PC-9 (cell line): ENCODE measurements around the gene JAML. TPM values are rescaled to one million over a fixed set of nuclear protein-coding genes. Genes with fewer than 3 reads are reported as not detected.

Experiments
- BruUV-seq: library from RNA; stranded (reverse); fragments of 400-500 nt; replicated peaks from 2 replicates; lab custom pipeline; 2021; lab: Mats Ljungman, UMichigan
- CTCF ChIA-PET: fragments of 300-600 bp; sonication (Branson Sonifier 250); formaldehyde crosslinking; loops from one replicate; lab custom pipeline; 2022; ENCODE audit warnings: antibody characterized with exemption; lab: Charles Lee
- POLR2A ChIA-PET: fragments of 300-600 bp; sonication (Branson Sonifier 250); formaldehyde crosslinking; loops from one replicate; lab custom pipeline; 2022; ENCODE audit warnings: antibody characterized with exemption; ENCODE audit not compliant: unreplicated experiment; lab: Charles Lee
- DNase-seq, 2 experiments: peaks; one replicate each; pipeline versions ENCODE4 v3.0.0 to v3.0.0-alpha.2; 2015 to 2022; ENCODE audit warnings: mixed read lengths in 1 of 2
- H2AFZ ChIP-seq: fragments of 200-600 bp; sonication (generic); 2 replicates; pipeline ENCODE4 v1.8.1; 2017; ENCODE audit warnings: antibody characterized with exemption
- H3F3A ChIP-seq: fragments of 200-600 bp; sonication (generic); 2 replicates; pipeline ENCODE4 v1.8.1; 2017; ENCODE audit warnings: antibody characterized with exemption, mild to moderate bottlenecking, low read depth; ENCODE audit not compliant: insufficient read depth
- H3K27ac ChIP-seq: fragments of 200-600 bp; sonication (generic); 2 replicates; pipeline ENCODE4 v1.6.1; 2016; ENCODE audit warnings: mixed run types
- H3K27me3 ChIP-seq: fragments of 200-600 bp; sonication (generic); 2 replicates; pipeline ENCODE4 v1.6.1; 2016; ENCODE audit warnings: low read depth, mixed run types; ENCODE audit not compliant: insufficient read depth
- H3K36me3 ChIP-seq: fragments of 200-600 bp; sonication (generic); 2 replicates; pipeline ENCODE4 v1.6.1; 2016; ENCODE audit warnings: low read depth, mixed run types
- H3K4me1 ChIP-seq: fragments of 200-600 bp; sonication (generic); replicated peaks from 2 replicates; pipeline ENCODE4 v1.6.1; 2016; ENCODE audit warnings: mixed run types; ENCODE audit not compliant: insufficient read depth
- H3K4me2 ChIP-seq: fragments of 200-600 bp; sonication (generic); 2 replicates; pipeline ENCODE4 v1.6.1; 2017; ENCODE audit warnings: mixed run types
- H3K4me3 ChIP-seq: fragments of 200-600 bp; sonication (generic); 2 replicates; pipeline ENCODE4 v1.6.1; 2016; ENCODE audit warnings: mixed run types
- H3K79me2 ChIP-seq: fragments of 200-600 bp; sonication (generic); 2 replicates; pipeline ENCODE4 v1.6.1; 2017; ENCODE audit warnings: low read depth, mixed run types
- H3K9me2 ChIP-seq: fragments of 200-600 bp; sonication (generic); 2 replicates; pipeline ENCODE4 v1.8.1; 2017; ENCODE audit warnings: mild to moderate bottlenecking; ENCODE audit not compliant: insufficient read depth
- H3K9me3 ChIP-seq: fragments of 200-600 bp; sonication (generic); 2 replicates; pipeline ENCODE4 v1.8.1; 2016; ENCODE audit warnings: low read depth; ENCODE audit not compliant: insufficient read depth
- H4K20me1 ChIP-seq: fragments of 200-600 bp; sonication (generic); 2 replicates; pipeline ENCODE4 v1.8.1; 2017; ENCODE audit not compliant: insufficient read depth
- EZH2 ChIP-seq: fragments of 200-600 bp; sonication (generic); IDR thresholded peaks from 2 replicates; pipeline ENCODE4 v1.8.0; 2017; ENCODE audit warnings: antibody characterized with exemption, low read depth
- intact Hi-C: fragments of 100-400 bp; cut with micrococcal nuclease; formaldehyde crosslinking; loops from one replicate; pipeline ENCODE4 v1.10.0; 2022; ENCODE audit not compliant: unreplicated experiment
- total RNA-seq: library from RNA; stranded (reverse); gene quantifications from 2 replicates; pipeline ENCODE4 v1.2.3, GENCODE V29; 2021
- TF ChIP-seq, protein P1 (sequence below): fragments of 200-600 bp; sonication (generic); conservative IDR thresholded peaks from 2 replicates; pipeline ENCODE4 v1.6.1; 2017; ENCODE audit warnings: mixed run types, antibody characterized with exemption, mild to moderate bottlenecking, moderate library complexity

JAML gene
- total RNA-seq, 1 experiment from 2014 or later, result not detected

DNA sequence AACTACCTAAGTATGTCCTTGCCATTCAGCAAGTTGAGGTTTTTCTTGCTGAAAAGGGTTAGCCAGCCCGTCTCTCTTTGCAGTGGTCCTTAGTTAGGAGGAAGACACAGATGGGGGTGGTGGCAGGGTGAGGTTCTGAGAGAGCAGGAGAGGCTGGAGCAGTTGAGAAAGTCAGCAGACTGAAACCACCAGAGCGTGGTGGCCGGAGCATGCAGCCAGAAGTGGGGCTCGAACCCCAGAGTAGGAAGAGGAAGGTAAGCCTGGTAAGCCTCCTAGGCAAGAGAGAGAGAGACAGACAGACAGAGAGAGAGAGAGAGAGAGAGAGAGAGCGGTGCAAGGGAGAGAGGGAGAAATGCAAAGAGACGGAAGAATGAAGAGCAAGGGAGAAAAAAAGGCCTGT lies 63.0 kb downstream of the JAML start:
- BruUV-seq, result no TSS peak
- Histone ChIP-seq H4K20me1 (no peaks in the 10 kb centered on the region), H3K36me3 (no peaks in the 10 kb centered on the region), H2AFZ (no peak overlapping the region), H3K9me3 (no peaks in the 10 kb centered on the region), H3K4me3 (no peak overlapping the region), H3F3A (no peaks in the 10 kb centered on the region), H3K27me3 (peaks cover 79% of the 10 kb centered on the region), H3K27ac (no peak overlapping the region), H3K9me2 (no peaks in the 10 kb centered on the region), H3K4me1 (no peaks in the 10 kb centered on the region), H3K4me2 (no peak overlapping the region), H3K79me2 (no peaks in the 10 kb centered on the region)
- ChIA-PET CTCF (no interaction called here), POLR2A (no interaction called here)
- TF ChIP-seq, protein P1, sequence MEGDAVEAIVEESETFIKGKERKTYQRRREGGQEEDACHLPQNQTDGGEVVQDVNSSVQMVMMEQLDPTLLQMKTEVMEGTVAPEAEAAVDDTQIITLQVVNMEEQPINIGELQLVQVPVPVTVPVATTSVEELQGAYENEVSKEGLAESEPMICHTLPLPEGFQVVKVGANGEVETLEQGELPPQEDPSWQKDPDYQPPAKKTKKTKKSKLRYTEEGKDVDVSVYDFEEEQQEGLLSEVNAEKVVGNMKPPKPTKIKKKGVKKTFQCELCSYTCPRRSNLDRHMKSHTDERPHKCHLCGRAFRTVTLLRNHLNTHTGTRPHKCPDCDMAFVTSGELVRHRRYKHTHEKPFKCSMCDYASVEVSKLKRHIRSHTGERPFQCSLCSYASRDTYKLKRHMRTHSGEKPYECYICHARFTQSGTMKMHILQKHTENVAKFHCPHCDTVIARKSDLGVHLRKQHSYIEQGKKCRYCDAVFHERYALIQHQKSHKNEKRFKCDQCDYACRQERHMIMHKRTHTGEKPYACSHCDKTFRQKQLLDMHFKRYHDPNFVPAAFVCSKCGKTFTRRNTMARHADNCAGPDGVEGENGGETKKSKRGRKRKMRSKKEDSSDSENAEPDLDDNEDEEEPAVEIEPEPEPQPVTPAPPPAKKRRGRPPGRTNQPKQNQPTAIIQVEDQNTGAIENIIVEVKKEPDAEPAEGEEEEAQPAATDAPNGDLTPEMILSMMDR, result no peak
- no peak for TF ChIP-seq EZH2
- DNase-seq, result no peak
- intact Hi-C loops, result no loop called here

DNA sequence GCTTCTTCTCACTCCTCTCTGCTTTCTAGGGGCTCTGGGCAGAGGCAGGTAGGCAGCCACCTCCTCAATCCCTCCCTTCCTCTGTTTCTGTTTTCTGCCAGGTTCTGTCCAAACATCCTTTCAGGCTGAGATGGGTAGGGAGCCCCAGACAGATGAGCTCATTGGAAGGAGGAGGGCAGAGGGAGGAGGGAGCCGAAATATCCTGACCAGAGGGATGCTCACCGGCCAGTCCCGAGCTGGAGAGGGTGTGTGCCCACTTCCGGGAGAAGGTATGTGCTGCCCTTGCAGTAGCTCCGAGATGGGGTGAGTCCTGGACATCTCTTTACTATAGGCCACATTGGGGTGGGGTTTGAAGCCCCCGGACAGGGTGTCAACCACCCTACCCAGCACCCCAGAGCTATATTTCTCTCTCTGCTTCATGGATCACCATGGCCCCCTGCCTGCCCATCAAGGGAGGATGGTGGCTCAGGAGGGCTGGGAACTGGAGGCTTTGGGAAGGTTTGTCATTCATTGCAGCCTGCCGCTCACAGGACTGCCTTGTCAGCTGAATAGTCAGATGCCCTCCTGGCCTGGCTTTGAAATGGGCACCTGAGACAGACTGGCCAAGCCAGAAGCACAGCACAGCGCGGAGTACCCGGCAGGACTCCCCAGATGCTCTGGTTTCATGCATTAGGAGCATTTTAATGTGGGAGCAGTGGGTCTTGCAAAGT lies 67.5 kb downstream of the JAML start:
- POLR2A ChIA-PET, result no interaction called here
- peaks cover 96% of the 10 kb centered on the region for H3K27me3 ChIP-seq
- CTCF ChIA-PET, result interaction anchor here (0.6 kb wide), 1 partner anchor 209 kb away, joined by 5 read pairs; no protein-coding TSS in a partner anchor
- TF ChIP-seq, protein P1, result no peak
- no peak for TF ChIP-seq EZH2
- no peaks in the 10 kb centered on the region for H4K20me1 ChIP-seq
- H3K4me2 ChIP-seq, result no peak overlapping the region
- DNase-seq, result no peak
- intact Hi-C loops, result no loop called here
- no peak overlapping the region for H3K4me3 ChIP-seq
- H3K9me2 ChIP-seq, result no peaks in the 10 kb centered on the region
- no peaks in the 10 kb centered on the region for H3K4me1 ChIP-seq
- no peaks in the 10 kb centered on the region for H3F3A ChIP-seq
- no peak overlapping the region for H2AFZ ChIP-seq
- H3K36me3 ChIP-seq, result no peaks in the 10 kb centered on the region
- H3K9me3 ChIP-seq, result no peaks in the 10 kb centered on the region
- H3K27ac ChIP-seq, result no peak overlapping the region
- no peaks in the 10 kb centered on the region for H3K79me2 ChIP-seq
- BruUV-seq, result no TSS peak

DNA sequence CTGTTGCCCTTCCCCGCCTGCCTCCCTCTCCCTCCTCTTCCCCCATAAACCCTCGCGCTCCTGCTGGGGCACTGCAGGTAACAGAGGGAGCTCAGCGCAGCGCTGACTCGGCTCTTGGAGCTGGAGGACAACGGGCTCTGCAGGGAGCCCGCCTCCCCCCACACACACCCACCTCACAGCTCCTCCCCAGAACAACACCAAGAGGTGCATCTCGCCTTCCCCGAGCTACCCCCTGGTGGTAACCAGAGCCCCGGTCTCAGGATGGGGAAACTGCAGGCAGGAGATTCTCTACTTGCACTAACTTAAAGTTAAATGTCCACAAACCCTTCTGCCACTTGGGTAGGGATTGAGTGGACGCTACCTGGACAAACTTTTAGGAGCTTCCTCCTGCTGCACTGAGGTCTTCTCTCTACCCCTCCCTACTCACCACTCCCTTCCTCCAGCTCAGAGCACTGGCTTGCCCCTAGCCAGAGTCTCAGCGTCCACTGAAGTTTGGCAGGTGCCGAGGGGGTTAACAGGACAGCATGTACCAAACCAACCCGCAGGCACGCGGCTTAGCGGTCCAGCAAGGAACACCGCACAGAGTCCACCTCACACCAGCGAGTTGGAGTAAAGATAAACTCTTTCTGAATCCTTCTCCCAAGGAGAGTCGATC lies 68.2 kb downstream of the JAML start:
- H4K20me1 ChIP-seq, result no peaks in the 10 kb centered on the region
- no TSS peak for BruUV-seq
- H3K9me2 ChIP-seq, result no peaks in the 10 kb centered on the region
- peaks cover 96% of the 10 kb centered on the region for H3K27me3 ChIP-seq
- no peak overlapping the region for H2AFZ ChIP-seq
- intact Hi-C loops, result no loop called here
- no peak for TF ChIP-seq EZH2
- TF ChIP-seq, protein P1, result no peak
- H3K4me3 ChIP-seq, result no peak overlapping the region
- H3K4me1 ChIP-seq, result no peaks in the 10 kb centered on the region; the same call in 1 of the 2 replicates
- no peaks in the 10 kb centered on the region for H3K9me3 ChIP-seq
- no peak overlapping the region for H3K27ac ChIP-seq
- peak overlapping the region; percentile 30; the same call in 1 of the 2 replicates for H3K4me2 ChIP-seq
- H3K36me3 ChIP-seq, result no peaks in the 10 kb centered on the region
- POLR2A ChIA-PET, result no interaction called here
- DNase-seq, result no peak
- no peaks in the 10 kb centered on the region for H3K79me2 ChIP-seq
- H3F3A ChIP-seq, result peaks cover 2% of the 10 kb centered on the region; the same call in 1 of the 2 replicates
- CTCF ChIA-PET, result interaction anchor here (0.8 kb wide), 1 partner anchor 15 kb away, joined by 4 read pairs; no protein-coding TSS in a partner anchor
